GM21526 (cell line): ENCODE data around the gene TRIP13.

ENCODE experiments used
- ATAC-seq: cut with Tn5 transposase; IDR thresholded peaks from one replicate; pipeline ENCODE4 v1.9.1; 2021; ENCODE audit warnings: moderate library complexity; ENCODE audit not compliant: unreplicated experiment, low FRiP score

Gene TRIP13

DNA sequence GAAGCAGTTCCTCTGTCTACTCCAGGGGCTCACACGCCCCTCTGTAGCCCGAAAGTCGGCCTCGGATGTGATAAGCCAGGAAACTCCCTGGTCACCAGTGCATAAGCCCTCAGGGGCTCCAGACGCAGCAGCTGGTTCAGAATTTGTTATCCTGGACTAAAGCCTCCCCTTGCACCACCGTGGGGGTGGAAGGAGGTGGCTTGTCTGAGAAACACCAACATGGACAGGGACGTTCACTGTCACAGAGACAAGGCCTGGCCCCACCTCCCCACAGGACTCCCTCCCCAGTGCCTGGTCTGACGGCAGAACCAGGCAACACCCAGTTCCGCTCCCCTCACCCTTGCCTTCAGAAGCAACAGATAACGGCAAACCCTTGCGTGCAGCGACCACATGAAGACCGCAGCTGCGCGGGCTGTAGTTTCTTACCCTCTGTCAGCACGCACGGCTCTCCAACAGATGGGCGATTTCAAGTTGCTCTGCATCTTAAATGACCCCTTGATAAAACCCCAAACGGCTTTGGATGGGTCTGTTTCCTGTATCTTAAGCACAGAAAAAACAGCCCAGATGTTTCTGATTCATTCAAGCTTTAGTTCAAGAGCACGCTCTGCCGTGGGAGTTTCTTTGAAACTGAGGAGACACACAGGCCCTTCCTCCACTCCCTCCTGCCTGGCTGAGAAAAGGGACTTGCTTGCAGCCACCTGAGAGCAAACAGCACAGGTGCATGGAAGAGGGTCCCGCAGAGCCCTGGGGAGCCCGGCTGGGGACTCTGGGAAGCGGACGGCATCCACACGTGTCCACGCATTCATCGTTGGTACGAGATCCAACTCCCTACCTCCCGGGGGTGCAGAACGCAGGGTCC, 71.2 kb downstream of the TRIP13 start:
- ATAC-seq = no peak

DNA sequence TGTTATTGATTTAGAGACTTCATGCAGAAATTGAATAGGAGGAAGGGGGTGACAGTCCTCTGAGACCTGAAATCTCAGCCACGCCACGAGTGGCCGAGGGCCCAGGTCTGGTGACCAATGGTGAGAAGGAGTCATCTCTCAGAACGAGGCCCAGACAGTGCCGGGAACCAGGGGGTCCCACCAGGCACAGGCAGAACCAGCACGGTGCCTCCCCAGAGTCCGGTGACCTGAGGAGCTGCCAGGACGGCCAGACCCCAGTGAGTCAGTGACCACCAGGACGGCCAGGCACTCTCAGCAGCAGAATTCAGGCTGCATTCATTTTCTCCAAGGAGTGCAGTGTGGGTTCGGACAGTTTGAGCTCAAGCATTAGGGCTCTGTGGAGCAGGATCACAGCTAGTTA, 72.1 kb downstream of the TRIP13 start:
- no peak for ATAC-seq

DNA sequence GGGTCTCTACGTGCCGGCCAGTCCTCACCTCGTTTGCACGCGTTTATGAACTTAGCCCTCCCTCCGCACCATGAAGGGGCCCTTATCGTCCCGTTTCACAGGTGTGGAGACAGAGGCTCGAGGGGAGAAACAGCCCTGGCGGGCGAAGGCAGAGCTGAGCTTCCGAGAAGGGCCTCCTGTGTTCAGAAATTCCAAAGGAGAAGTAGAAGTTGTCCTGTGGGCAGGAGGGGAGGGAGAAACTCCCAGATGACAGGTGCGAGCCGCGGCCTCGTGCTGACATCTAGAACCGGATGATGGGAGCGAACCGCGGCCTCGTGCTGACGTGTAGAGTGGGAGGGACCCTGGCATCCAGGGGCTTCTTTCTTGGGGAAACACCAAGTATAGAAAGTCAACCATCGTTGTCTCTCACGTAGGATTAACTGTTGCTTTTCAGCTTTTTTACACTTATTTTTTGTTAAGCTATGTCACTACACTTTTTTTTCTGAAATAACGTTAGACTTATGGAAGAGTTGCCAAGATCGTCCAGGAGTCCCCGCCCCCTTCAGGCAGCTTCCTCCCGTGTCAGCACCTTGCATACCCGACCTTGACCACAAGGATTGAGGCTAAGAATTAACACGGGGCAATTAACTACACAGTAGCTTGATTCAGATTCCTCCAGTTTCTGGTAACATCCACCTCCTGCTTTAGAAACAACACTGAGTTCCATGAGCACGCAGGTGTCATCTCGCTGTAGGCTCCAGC, 73.1 kb downstream of the TRIP13 start:
- no peak for ATAC-seq

DNA sequence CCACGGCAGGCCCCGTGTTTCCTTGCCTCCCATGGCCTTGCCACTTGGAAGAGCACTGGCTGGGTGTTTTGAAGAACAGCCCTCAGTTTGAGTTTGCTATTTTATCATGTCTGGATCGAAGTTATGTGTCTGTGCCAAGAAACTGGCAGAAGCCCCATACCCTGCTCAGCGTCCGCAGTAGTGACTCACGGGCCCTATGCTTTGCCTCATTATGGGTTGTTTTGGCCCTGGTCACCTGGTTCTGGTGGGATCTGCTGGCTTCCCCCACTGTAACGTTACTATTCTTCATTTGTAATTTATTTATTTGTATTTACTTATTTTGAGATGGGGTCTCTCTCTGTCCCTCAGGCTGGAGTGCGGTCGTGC, 73.6 kb downstream of the TRIP13 start:
- no peak for ATAC-seq

DNA sequence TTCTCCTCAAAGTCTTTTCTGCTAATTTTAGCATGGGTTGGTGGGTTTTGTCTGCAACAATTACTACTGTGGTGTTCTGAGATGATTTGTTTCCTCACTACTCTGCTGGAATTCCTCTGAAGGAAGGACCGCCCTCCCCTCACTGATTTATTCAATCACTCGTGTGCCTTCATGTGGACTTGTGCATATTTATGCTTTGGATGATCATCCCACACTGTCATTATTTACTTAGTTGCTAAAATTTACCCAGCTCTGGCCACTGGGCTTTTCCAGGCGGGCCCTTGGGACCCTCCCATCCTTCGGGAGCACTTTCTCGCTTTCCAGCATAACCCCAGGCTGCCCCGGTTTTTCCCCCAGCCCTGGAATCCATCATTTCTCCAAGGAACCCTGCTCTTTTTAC, 74.3 kb downstream of the TRIP13 start:
- no peak for ATAC-seq
